ENCODE data around the gene INPP5A.
A peak's percentile ranks its signal among the peaks of the same experiment; 100 is the strongest.

INPP5A gene

GRCh38 chr10:132710036-132710686, 172.6 kb downstream of the INPP5A start:
- DNase-seq = no peak

- DNase-seq = no peak
Observed at GRCh38 chr10:132710746-132711612, 173.4 kb downstream of the INPP5A start.

GRCh38 chr10:132711613-132712121, 174.1 kb downstream of the INPP5A start:
- DNase-seq = no peak

- no peak for DNase-seq
Observed at GRCh38 chr10:132712291-132712690, 174.7 kb downstream of the INPP5A start.

- no peak for DNase-seq
Observed at GRCh38 chr10:132712743-132713142, 175.2 kb downstream of the INPP5A start.

GRCh38 chr10:132713421-132714095, 176.0 kb downstream of the INPP5A start:
- peak in 2 of 14 donors; percentile 61 to 66 for DNase-seq

- DNase-seq = peak in 13 of 14 donors; percentile 31 to 89 (median 81)
Observed at GRCh38 chr10:132714096-132714985, 176.8 kb downstream of the INPP5A start.

- DNase-seq = peak in 9 of 14 donors; percentile 23 to 79 (median 51)
Observed at GRCh38 chr10:132714986-132715775, 177.6 kb downstream of the INPP5A start.

- DNase-seq = peak in 1 of 14 donors; percentile 67
Observed at GRCh38 chr10:132715776-132716680, 178.4 kb downstream of the INPP5A start.

GRCh38 chr10:132716691-132717490, 179.3 kb downstream of the INPP5A start:
- no peak for DNase-seq

- DNase-seq = no peak
Observed at GRCh38 chr10:132721725-132722124, 184.1 kb downstream of the INPP5A start.

- no peak for DNase-seq
Observed at GRCh38 chr10:132722394-132723329, 185.1 kb downstream of the INPP5A start.

- DNase-seq = no peak
Observed at GRCh38 chr10:132723330-132723970, 185.9 kb downstream of the INPP5A start.

GRCh38 chr10:132724446-132724845, 186.9 kb downstream of the INPP5A start:
- DNase-seq = no peak

GRCh38 chr10:132725202-132725601, 187.6 kb downstream of the INPP5A start:
- no peak for DNase-seq

GRCh38 chr10:132726194-132726593, 188.6 kb downstream of the INPP5A start:
- DNase-seq = no peak

GRCh38 chr10:132726951-132727350, 189.4 kb downstream of the INPP5A start:
- DNase-seq = no peak
